Smooth muscle cell (in vitro differentiated cells): ENCODE measurements around the gene TGM3. TPM values are rescaled to one million over a fixed set of nuclear protein-coding genes. Genes with fewer than 3 reads are reported as not detected.

Experiments used
- DNase-seq: peaks from one replicate; lab custom pipeline; 2025; ENCODE audit not compliant: unreplicated experiment; lab: John Stamatoyannopoulos, UW
- H2AFZ ChIP-seq: fragments of 200-600 bp; sonication (generic); 2 replicates; pipeline ENCODE4 v1.6.0; 2016; ENCODE audit warnings: antibody characterized with exemption, low read depth, mild to moderate bottlenecking
- H3F3A ChIP-seq: fragments of 200-600 bp; sonication (generic); 2 replicates; pipeline ENCODE4 v1.6.0; 2017; ENCODE audit warnings: antibody characterized with exemption, low read depth
- H3K27ac ChIP-seq: fragments of 200-600 bp; sonication (generic); 2 replicates; pipeline ENCODE4 v1.5.1; 2016; ENCODE audit warnings: low read depth, mild to moderate bottlenecking
- H3K27me3 ChIP-seq: fragments of 200-600 bp; sonication (generic); 2 replicates; pipeline ENCODE4 v1.6.1; 2016; ENCODE audit warnings: low read depth, mild to moderate bottlenecking
- H3K36me3 ChIP-seq: fragments of 200-600 bp; sonication (generic); 2 replicates; pipeline ENCODE4 v1.5.1; 2016; ENCODE audit warnings: low read depth
- H3K4me1 ChIP-seq: fragments of 200-600 bp; sonication (generic); 2 replicates; pipeline ENCODE4 v1.5.1; 2016; ENCODE audit warnings: low read depth
- H3K4me2 ChIP-seq: fragments of 200-600 bp; sonication (generic); 2 replicates; pipeline ENCODE4 v1.6.0; 2016; ENCODE audit warnings: mild to moderate bottlenecking
- H3K4me3 ChIP-seq: fragments of 200-600 bp; sonication (generic); 2 replicates; pipeline ENCODE4 v1.5.1; 2016; ENCODE audit warnings: mild to moderate bottlenecking
- H3K79me2 ChIP-seq: fragments of 200-600 bp; sonication (generic); 2 replicates; pipeline ENCODE4 v1.6.0; 2016; ENCODE audit warnings: low read depth, mild to moderate bottlenecking
- H3K9ac ChIP-seq: fragments of 200-600 bp; sonication (generic); 2 replicates; pipeline ENCODE4 v1.6.0; 2016; ENCODE audit warnings: low read depth
- H3K9me3 ChIP-seq: fragments of 200-600 bp; sonication (generic); replicated peaks from 2 replicates; pipeline ENCODE4 v1.5.1; 2016; ENCODE audit warnings: low read depth
- H4K20me1 ChIP-seq: fragments of 200-600 bp; sonication (generic); 2 replicates; pipeline ENCODE4 v1.6.0; 2016; ENCODE audit warnings: low read depth
- CTCF ChIP-seq: fragments of 200-600 bp; sonication (generic); IDR thresholded peaks from 2 replicates; pipeline ENCODE4 v1.5.1; 2017; ENCODE audit warnings: borderline replicate concordance, mild to moderate bottlenecking, antibody characterized with exemption; ENCODE audit not compliant: insufficient read depth, poor library complexity, severe bottlenecking
- WGBS: methylation state at CpG from one replicate; pipeline ENCODE4 v1.1.7; 2016; ENCODE audit warnings: low lambda C conversion rate; 5-methylcytosine and 5-hydroxymethylcytosine counted together
- polyA plus RNA-seq: library from polyadenylated mRNA; unstranded; fragments of >200 nt; fragmentation: Nextera tagmentation; extraction: Ambion mirVana; gene quantifications from 2 replicates; pipeline ENCODE4 v1.2.1, GENCODE V29; 2016
- total RNA-seq: library from RNA; depleted of rRNA; stranded (reverse); fragments of >200 nt; gene quantifications from 2 replicates; pipeline ENCODE4 v1.2.3, GENCODE V29; 2014

Gene TGM3
- total and polyA plus RNA-seq, 2 experiments from 2014 or later = 0.43 to 0.54 TPM

GRCh38 chr20:2329286-2329685, 33.5 kb downstream of the TGM3 start:
- Histone ChIP-seq H3K27me3 (peaks cover 6% of the 10 kb centered on the region), H3K79me2 (no peaks in the 10 kb centered on the region), H3K27ac (no peak overlapping the region), H4K20me1 (no peaks in the 10 kb centered on the region), H3K4me2 (no peak overlapping the region), H2AFZ (no peak overlapping the region), H3K4me3 (no peak overlapping the region), H3K9ac (no peak overlapping the region), H3K36me3 (no peaks in the 10 kb centered on the region), H3K4me1 (no peaks in the 10 kb centered on the region), H3K9me3 (no peaks in the 10 kb centered on the region), H3F3A (no peaks in the 10 kb centered on the region)
- WGBS = 92% methylated on average over 5 of the region's 5 CpGs
- no peak for DNase-seq
- TF ChIP-seq CTCF = no peak

DNA sequence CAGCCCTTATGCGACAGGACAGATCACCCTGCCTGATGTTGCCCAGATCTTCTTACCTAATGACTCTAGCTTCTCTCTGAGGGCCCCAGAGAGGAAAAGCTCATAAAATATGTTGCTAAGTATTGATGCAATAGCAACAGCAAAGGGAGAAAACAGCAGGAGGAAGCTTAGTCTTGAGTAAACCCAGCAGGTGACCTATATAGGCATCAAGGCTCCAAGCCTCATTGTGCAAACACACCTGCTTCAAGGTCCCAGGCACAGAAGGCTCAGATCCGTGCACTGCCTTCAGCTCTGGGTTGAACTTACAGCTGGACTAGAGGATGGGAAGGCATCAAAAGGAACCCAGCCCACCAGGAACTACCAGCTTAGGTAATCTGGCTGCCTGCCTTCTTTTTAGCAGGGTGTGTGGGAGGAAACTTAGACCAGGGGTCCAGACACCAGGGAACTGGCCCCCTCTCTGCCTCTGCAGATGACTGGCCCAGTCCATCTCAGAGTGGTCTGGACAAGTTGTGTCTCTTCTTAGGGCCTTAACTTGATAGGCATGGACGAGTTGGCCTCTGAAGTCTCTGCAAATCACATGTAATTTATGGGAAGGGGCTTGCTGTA, 34.4 kb downstream of the TGM3 start:
- Histone ChIP-seq H3K4me3 (no peak overlapping the region), H3K4me2 (no peak overlapping the region), H3K9me3 (no peaks in the 10 kb centered on the region), H3F3A (no peaks in the 10 kb centered on the region), H3K4me1 (no peaks in the 10 kb centered on the region), H2AFZ (no peak overlapping the region), H4K20me1 (no peaks in the 10 kb centered on the region), H3K79me2 (no peaks in the 10 kb centered on the region), H3K27ac (no peak overlapping the region), H3K27me3 (peaks cover 6% of the 10 kb centered on the region), H3K9ac (no peak overlapping the region), H3K36me3 (no peaks in the 10 kb centered on the region)
- WGBS = 74% methylated on average over 3 of the region's 3 CpGs
- DNase-seq = no peak
- no peak for TF ChIP-seq CTCF

- Histone ChIP-seq H3K79me2 (no peaks in the 10 kb centered on the region), H4K20me1 (no peaks in the 10 kb centered on the region), H2AFZ (no peak overlapping the region), H3K27ac (no peak overlapping the region), H3K9me3 (no peaks in the 10 kb centered on the region), H3K36me3 (no peaks in the 10 kb centered on the region), H3K27me3 (peaks cover 6% of the 10 kb centered on the region), H3K9ac (no peak overlapping the region), H3K4me1 (no peaks in the 10 kb centered on the region), H3K4me3 (no peak overlapping the region), H3K4me2 (no peak overlapping the region), H3F3A (no peaks in the 10 kb centered on the region)
- WGBS = 90% methylated on average over 5 of the region's 5 CpGs
- DNase-seq = no peak
- TF ChIP-seq CTCF = no peak
Observed at GRCh38 chr20:2331106-2331505, 35.3 kb downstream of the TGM3 start.

GRCh38 chr20:2331901-2332565, 36.2 kb downstream of the TGM3 start:
- H3K36me3 ChIP-seq = no peaks in the 10 kb centered on the region
- no peak overlapping the region for H3K27ac ChIP-seq
- no peaks in the 10 kb centered on the region for H3F3A ChIP-seq
- WGBS = 93% methylated on average over 17 of the region's 17 CpGs
- H3K27me3 ChIP-seq = peaks cover 6% of the 10 kb centered on the region
- H3K79me2 ChIP-seq = no peaks in the 10 kb centered on the region
- DNase-seq = no peak
- H3K9ac ChIP-seq = no peak overlapping the region
- H3K4me3 ChIP-seq = no peak overlapping the region
- H4K20me1 ChIP-seq = no peaks in the 10 kb centered on the region
- no peak for TF ChIP-seq CTCF
- H3K9me3 ChIP-seq = no peaks in the 10 kb centered on the region
- no peak overlapping the region for H2AFZ ChIP-seq
- H3K4me2 ChIP-seq = no peak overlapping the region
- no peaks in the 10 kb centered on the region for H3K4me1 ChIP-seq
